ENCODE data around the gene ATP9A. TPM values are rescaled to one million over a fixed set of nuclear protein-coding genes. Genes with fewer than 3 reads are reported as not detected.

ATP9A gene
- total and polyA plus RNA-seq, 2 of the 4 experiments (the other 2 are of a cell fraction), result 10.6 to 22.4 TPM

DNA sequence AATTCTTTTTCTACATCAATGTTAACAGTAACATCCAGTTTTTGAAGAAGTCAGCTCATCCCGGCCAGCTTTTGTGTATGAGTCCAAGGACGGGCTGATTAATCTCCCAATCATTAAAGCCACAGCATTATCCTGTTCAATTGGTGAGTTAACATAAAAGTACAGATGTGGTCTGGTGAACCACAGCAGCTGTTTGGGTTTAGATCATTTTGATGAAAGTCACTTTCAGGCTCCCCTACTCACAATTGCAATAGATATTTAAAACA is 156.6 kb downstream of the ATP9A start:
- Histone ChIP-seq H2BK15ac (ENCODE audit: low read depth, low read length) (no peak overlapping the region), H3K9me3 (ENCODE audit: control insufficient read depth, insufficient read depth, low read length) (no peaks in the 10 kb centered on the region), H2BK20ac (ENCODE audit: low read depth, low read length) (no peak overlapping the region), H2BK120ac (ENCODE audit: low read depth, low read length) (no peak overlapping the region), H3K4me1 (ENCODE audit: control insufficient read depth, insufficient read depth, low read length) (no peaks in the 10 kb centered on the region; the same call in 1 of the 2 replicates), H3K27me3 (ENCODE audit: control insufficient read depth, insufficient read depth, low read length) (no peaks in the 10 kb centered on the region), H3K14ac (replicated peaks; ENCODE audit: low read depth, low read length) (no peak overlapping the region), H3K9me1 (ENCODE audit: insufficient read depth, low read length) (peaks cover 3% of the 10 kb centered on the region), H3K27ac (ENCODE audit: insufficient read depth, low read length) (no peak overlapping the region), H3K18ac (ENCODE audit: low read depth, low read length) (no peak overlapping the region), H3K4ac (ENCODE audit: low read depth, low read length) (no peak overlapping the region), H2BK5ac (ENCODE audit: low read depth, low read length, poor library complexity, severe bottlenecking) (no peak overlapping the region), H4K20me1 (ENCODE audit: insufficient read depth, low read length) (peaks cover 5% of the 10 kb centered on the region; the same call in 1 of the 2 replicates), H4K8ac (ENCODE audit: low read depth in 2 of 2, low read length in 2 of 2) (no peak overlapping the region), H3K36me3 (ENCODE audit: control insufficient read depth, insufficient read depth, low read length) (peaks cover 21% of the 10 kb centered on the region), H3K79me1 (ENCODE audit: low read depth in 1 of 2, low read length in 2 of 2) (no peaks in the 10 kb centered on the region; a peak in 1 of 4 replicates), H3K9ac (ENCODE audit: low read depth, low read length) (no peak overlapping the region), H3K4me2 (ENCODE audit: low read depth, low read length) (no peak overlapping the region), H3K23ac (ENCODE audit: low read depth, low read length) (no peak overlapping the region), H2AK5ac (ENCODE audit: low read depth, low read length) (no peak overlapping the region), H3K56ac (ENCODE audit: extremely low read depth, insufficient read depth, low read length) (no peak overlapping the region), H2AK9ac (replicated peaks; ENCODE audit: low read depth, low read length, poor library complexity) (no peak overlapping the region), H2AFZ (replicated peaks; ENCODE audit: low read length, poor library complexity) (no peak overlapping the region), H4K91ac (ENCODE audit: insufficient read depth, low read depth, low read length) (no peak overlapping the region), H4K5ac (ENCODE audit: low read depth, low read length) (no peak overlapping the region), H3K4me3 (ENCODE audit: insufficient read depth, low read depth, low read length) (no peak overlapping the region)
- WGBS, 2 experiments (ENCODE audit: extremely low coverage in 2 of 2, insufficient read length in 1 of 2), result no CpG with 5 or more reads among the region's 2 CpGs
- DNase-seq, result no peak
- ATAC-seq (ENCODE audit: low read depth), result no peak
- CTCF ChIA-PET, result no interaction called here
- TF ChIP-seq, protein P1, sequence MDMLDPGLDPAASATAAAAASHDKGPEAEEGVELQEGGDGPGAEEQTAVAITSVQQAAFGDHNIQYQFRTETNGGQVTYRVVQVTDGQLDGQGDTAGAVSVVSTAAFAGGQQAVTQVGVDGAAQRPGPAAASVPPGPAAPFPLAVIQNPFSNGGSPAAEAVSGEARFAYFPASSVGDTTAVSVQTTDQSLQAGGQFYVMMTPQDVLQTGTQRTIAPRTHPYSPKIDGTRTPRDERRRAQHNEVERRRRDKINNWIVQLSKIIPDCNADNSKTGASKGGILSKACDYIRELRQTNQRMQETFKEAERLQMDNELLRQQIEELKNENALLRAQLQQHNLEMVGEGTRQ (IDR thresholded peaks at IDR 0.05; ENCODE audit: low read depth, low read length), result no peak
- TF ChIP-seq FOS (IDR thresholded peaks at IDR 0.05; ENCODE audit: low read depth, low read length), result no peak
- TF ChIP-seq MXI1 (IDR thresholded peaks at IDR 0.05; ENCODE audit: borderline replicate concordance, low read depth, low read length), result no peak
- no peak for TF ChIP-seq NFE2L2 (IDR thresholded peaks at IDR 0.05; ENCODE audit: low read depth, low read length)
- no peak for TF ChIP-seq MAZ (IDR thresholded peaks at IDR 0.05; ENCODE audit: borderline replicate concordance, low read depth, low read length)
- no peak for TF ChIP-seq CHD1 (IDR thresholded peaks at IDR 0.05; ENCODE audit: low read depth, low read length)
- TF ChIP-seq POLR2A (IDR thresholded peaks at IDR 0.05; ENCODE audit: low read depth, low read length), result no peak
- no peak for TF ChIP-seq MAFK (IDR thresholded peaks at IDR 0.05; ENCODE audit: low read depth, low read length)
- no peak for TF ChIP-seq CEBPB (IDR thresholded peaks at IDR 0.05; ENCODE audit: low read depth, low read length)
- POLR2A ChIA-PET (ENCODE audit: unreplicated experiment), result no interaction called here
- dilution Hi-C loops (cut with HindIII; ENCODE audit: low sequenced_read_pairs, unreplicated experiment), result no loop called here
- in situ Hi-C loops (cut with MboI; ENCODE audit: low sequenced_read_pairs), result no loop called here
- intact Hi-C loops (cut with micrococcal nuclease), result loop anchor here (5.0 kb wide), 1 partner anchor 629 kb away; no protein-coding TSS in a partner anchor
- BruUV-seq (replicated peaks), result no TSS peak
